Neural cell (in vitro differentiated cells): ENCODE measurements around the gene SZT2. TPM values are rescaled to one million over a fixed set of nuclear protein-coding genes. Genes with fewer than 3 reads are reported as not detected.

ENCODE experiments used
- H2AFZ ChIP-seq: fragments of 200-600, 300-800 bp; sonication (generic), shearing (Covaris generic); 2 replicates; pipeline ENCODE4 v1.6.0; 2014; ENCODE audit warnings: low read depth, mild to moderate bottlenecking, antibody characterized with exemption, low read length, moderate library complexity
- H3F3A ChIP-seq: fragments of 200-600 bp; shearing (Covaris generic); 2 replicates; pipeline ENCODE4 v1.6.1; 2016; ENCODE audit warnings: mild to moderate bottlenecking, moderate library complexity, mixed read lengths, antibody characterized with exemption, low read length; ENCODE audit not compliant: insufficient read depth, poor library complexity, severe bottlenecking
- H3K27ac ChIP-seq: fragments of 200-600, 300-800 bp; sonication (generic), shearing (Covaris generic); 2 replicates; pipeline ENCODE4 v1.5.1; 2014; ENCODE audit warnings: mild to moderate bottlenecking, low read length, moderate library complexity
- H3K27me3 ChIP-seq: fragments of 300-800, 200-600 bp; sonication (generic), shearing (Covaris generic); 2 replicates; pipeline ENCODE4 v1.6.0; 2014; ENCODE audit warnings: mild to moderate bottlenecking, low read depth, low read length, moderate library complexity; ENCODE audit not compliant: insufficient read depth
- H3K36me3 ChIP-seq: fragments of 300-800, 200-600 bp; sonication (generic), shearing (Covaris generic); 2 replicates; pipeline ENCODE4 v1.5.1; 2014; ENCODE audit warnings: mild to moderate bottlenecking, antibody characterized with exemption, low read length, moderate library complexity; ENCODE audit not compliant: insufficient read depth
- H3K4me2 ChIP-seq: fragments of 300-800, 200-600 bp; sonication (generic), shearing (Covaris generic); 2 replicates; pipeline ENCODE4 v1.6.0; 2014; ENCODE audit warnings: mild to moderate bottlenecking, low read length
- H3K4me3 ChIP-seq: fragments of 300-800, 200-600 bp; sonication (generic), shearing (Covaris generic); 2 replicates; pipeline ENCODE4 v1.5.1; 2014; ENCODE audit warnings: mild to moderate bottlenecking, low read length, moderate library complexity
- H3K79me2 ChIP-seq: fragments of 200-600 bp; shearing (Covaris generic); replicated peaks from 2 replicates; pipeline ENCODE4 v1.6.0; 2014; ENCODE audit warnings: mild to moderate bottlenecking, low read length, moderate library complexity; ENCODE audit not compliant: insufficient read depth
- H3K9ac ChIP-seq: fragments of 300-800, 200-600 bp; sonication (generic), shearing (Covaris generic); 2 replicates; pipeline ENCODE4 v1.6.1; 2016; ENCODE audit warnings: mild to moderate bottlenecking, low read length, mixed read lengths
- H3K9me2 ChIP-seq: fragments of 200-600 bp; shearing (Covaris generic); 2 replicates; pipeline ENCODE4 v1.6.1; 2016; ENCODE audit warnings: mild to moderate bottlenecking, low read length, mixed read lengths; ENCODE audit not compliant: insufficient read depth
- H3K9me3 ChIP-seq: fragments of 200-600, 300-800 bp; sonication (generic), shearing (Covaris generic); 2 replicates; pipeline ENCODE4 v1.6.1; 2016; ENCODE audit warnings: mild to moderate bottlenecking, mixed run types, low read length, moderate library complexity, mixed read lengths
- H4K20me1 ChIP-seq: fragments of 200-600 bp; shearing (Covaris generic); 2 replicates; pipeline ENCODE4 v1.6.1; 2016; ENCODE audit warnings: mild to moderate bottlenecking, mixed run types; ENCODE audit not compliant: insufficient read depth
- CTCF ChIP-seq: fragments of 450-650 bp; IDR thresholded peaks from 2 replicates; pipeline ENCODE4 v1.5.1; 2014; ENCODE audit warnings: antibody characterized with exemption, mild to moderate bottlenecking, moderate library complexity; ENCODE audit not compliant: poor library complexity, severe bottlenecking
- EP300 ChIP-seq: fragments of 450-650 bp; conservative IDR thresholded peaks from 2 replicates; pipeline ENCODE4 v1.6.1; 2014; ENCODE audit warnings: antibody characterized with exemption, mild to moderate bottlenecking, moderate library complexity; ENCODE audit not compliant: poor library complexity, severe bottlenecking
- EZH2 ChIP-seq: fragments of 200-600, 300-800 bp; shearing (Covaris generic), sonication (generic); IDR thresholded peaks from 2 replicates; pipeline ENCODE4 v1.6.1; 2014; ENCODE audit warnings: antibody characterized with exemption, low read length, borderline replicate concordance, mild to moderate bottlenecking; ENCODE audit not compliant: insufficient read depth, poor library complexity, severe bottlenecking
- MXI1 ChIP-seq: fragments of 450-650 bp; conservative IDR thresholded peaks from 2 replicates; pipeline ENCODE4 v1.6.1; 2014; ENCODE audit warnings: antibody characterized with exemption, mild to moderate bottlenecking; ENCODE audit not compliant: poor library complexity, severe bottlenecking
- POLR2AphosphoS5 ChIP-seq: IDR thresholded peaks from 2 replicates; pipeline ENCODE4 v1.6.1; 2012
- RAD21 ChIP-seq: fragments of 450-650 bp; conservative IDR thresholded peaks from 2 replicates; pipeline ENCODE4 v1.6.1; 2014; ENCODE audit warnings: antibody characterized with exemption, mild to moderate bottlenecking, moderate library complexity
- REST ChIP-seq: IDR thresholded peaks from 2 replicates; pipeline ENCODE4 v1.6.1; 2012; ENCODE audit warnings: borderline replicate concordance
- SMC3 ChIP-seq: fragments of 450-650 bp; conservative IDR thresholded peaks from 2 replicates; pipeline ENCODE4 v1.6.1; 2014; ENCODE audit warnings: antibody characterized with exemption, mild to moderate bottlenecking, moderate library complexity; ENCODE audit not compliant: poor library complexity
- TAF1 ChIP-seq: IDR thresholded peaks from 2 replicates; pipeline ENCODE4 v1.6.1; 2012; ENCODE audit warnings: low read depth
- polyA plus RNA-seq: library from polyadenylated mRNA; depleted of rRNA; stranded (reverse); fragments of >200 nt; gene quantifications from 2 replicates; pipeline ENCODE4 v1.2.3, GENCODE V29; 2014

The SZT2 gene
- polyA plus RNA-seq, 1 donor from 2014 or later, result 6.6 TPM

- peaks cover 11% of the 10 kb centered on the region for H3K27me3 ChIP-seq
- H2AFZ ChIP-seq, result no peak overlapping the region
- H3K27ac ChIP-seq, result no peak overlapping the region
- TF ChIP-seq CTCF (no peak), MXI1 (no peak), TAF1 (no peak), REST (no peak)
- H3K36me3 ChIP-seq, result no peaks in the 10 kb centered on the region
- no peak overlapping the region for H3K4me2 ChIP-seq
- H3K79me2 ChIP-seq, result no peaks in the 10 kb centered on the region
- H3K9ac ChIP-seq, result no peak overlapping the region
- H3K9me2 ChIP-seq, result no peaks in the 10 kb centered on the region
- H3F3A ChIP-seq, result no peaks in the 10 kb centered on the region
- H4K20me1 ChIP-seq, result no peaks in the 10 kb centered on the region
- no peak overlapping the region for H3K4me3 ChIP-seq
- H3K9me3 ChIP-seq, result no peaks in the 10 kb centered on the region
These were observed 38.0 kb upstream of the SZT2 start for GRCh38 chr1:43351421-43352350.

- H3K79me2 ChIP-seq, result no peaks in the 10 kb centered on the region
- H3K4me2 ChIP-seq, result no peak overlapping the region
- H3K9me2 ChIP-seq, result no peaks in the 10 kb centered on the region
- H3K36me3 ChIP-seq, result no peaks in the 10 kb centered on the region
- H3K27me3 ChIP-seq, result peaks cover 11% of the 10 kb centered on the region
- no peak overlapping the region for H3K27ac ChIP-seq
- TF ChIP-seq SMC3 (no peak), POLR2AphosphoS5 (no peak), EP300 (no peak), RAD21 (no peak), REST (no peak), TAF1 (no peak), MXI1 (no peak), CTCF (no peak), EZH2 (no peak)
- H2AFZ ChIP-seq, result no peak overlapping the region
- no peaks in the 10 kb centered on the region for H4K20me1 ChIP-seq
- no peak overlapping the region for H3K9ac ChIP-seq
- no peaks in the 10 kb centered on the region for H3F3A ChIP-seq
- H3K4me3 ChIP-seq, result no peak overlapping the region
- H3K9me3 ChIP-seq, result no peaks in the 10 kb centered on the region
These were observed 37.4 kb upstream of the SZT2 start for GRCh38 chr1:43352351-43352705.
